ENCODE measurements around the gene SELENON.

DNA sequence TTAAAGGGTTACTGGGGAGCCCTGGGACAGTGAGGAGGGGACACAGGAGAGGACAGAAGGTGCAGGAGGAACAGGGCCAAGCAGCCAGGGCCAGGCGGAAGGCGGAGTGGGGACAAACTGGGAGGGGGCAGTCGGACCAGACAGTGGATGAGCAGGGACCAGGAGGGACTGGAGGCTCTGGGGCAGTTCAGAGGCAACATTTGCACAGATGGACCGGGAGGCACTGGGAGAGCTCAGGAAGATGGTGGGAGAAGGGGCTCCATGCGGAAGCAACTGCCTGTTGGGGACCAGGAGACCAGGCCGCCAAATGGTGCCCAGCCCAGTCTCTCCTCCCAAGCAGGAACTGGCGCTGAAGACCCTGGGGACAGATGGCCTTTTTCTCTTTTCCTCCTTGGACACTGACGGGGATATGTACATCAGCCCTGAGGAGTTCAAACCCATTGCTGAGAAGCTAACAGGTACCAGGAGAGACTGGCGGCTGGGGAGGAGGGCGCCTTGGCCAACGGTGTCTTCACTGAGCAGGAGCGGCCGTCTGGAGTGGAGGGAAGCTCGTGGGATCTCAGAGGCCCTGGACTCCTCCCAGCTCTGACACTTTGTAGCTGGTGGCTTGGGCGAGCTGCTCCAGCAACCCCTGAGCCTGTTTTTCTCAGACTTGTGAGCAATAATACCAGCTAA, 847 bp downstream of the SELENON start:
- no peak for TF ChIP-seq CCAR2 (IDR thresholded peaks at IDR 0.05; ENCODE audit: low read depth, low read length)
- no peak for TF ChIP-seq PHF8 (IDR thresholded peaks at IDR 0.05; ENCODE audit: borderline replicate concordance, low read length)
- TF ChIP-seq BCL6 (CRISPR knock-in tag; IDR thresholded peaks at IDR 0.05), result no peak
- no peak for TF ChIP-seq TAF1 (IDR thresholded peaks at IDR 0.05; ENCODE audit: control insufficient read depth, extremely low read depth, insufficient read depth, low read length, severe bottlenecking)
- TF ChIP-seq POLR2A (conservative IDR thresholded peaks at IDR 0.05), result no peak; the same call in 1 of the 2 replicates
- TF ChIP-seq CBX8 (IDR thresholded peaks at IDR 0.05; ENCODE audit: borderline replicate concordance, extremely low read depth, low read depth, low read length, poor library complexity, severe bottlenecking), result no peak
- TF ChIP-seq KLF10 (CRISPR knock-in tag; IDR thresholded peaks at IDR 0.05), result no peak
- TF ChIP-seq, protein P1, sequence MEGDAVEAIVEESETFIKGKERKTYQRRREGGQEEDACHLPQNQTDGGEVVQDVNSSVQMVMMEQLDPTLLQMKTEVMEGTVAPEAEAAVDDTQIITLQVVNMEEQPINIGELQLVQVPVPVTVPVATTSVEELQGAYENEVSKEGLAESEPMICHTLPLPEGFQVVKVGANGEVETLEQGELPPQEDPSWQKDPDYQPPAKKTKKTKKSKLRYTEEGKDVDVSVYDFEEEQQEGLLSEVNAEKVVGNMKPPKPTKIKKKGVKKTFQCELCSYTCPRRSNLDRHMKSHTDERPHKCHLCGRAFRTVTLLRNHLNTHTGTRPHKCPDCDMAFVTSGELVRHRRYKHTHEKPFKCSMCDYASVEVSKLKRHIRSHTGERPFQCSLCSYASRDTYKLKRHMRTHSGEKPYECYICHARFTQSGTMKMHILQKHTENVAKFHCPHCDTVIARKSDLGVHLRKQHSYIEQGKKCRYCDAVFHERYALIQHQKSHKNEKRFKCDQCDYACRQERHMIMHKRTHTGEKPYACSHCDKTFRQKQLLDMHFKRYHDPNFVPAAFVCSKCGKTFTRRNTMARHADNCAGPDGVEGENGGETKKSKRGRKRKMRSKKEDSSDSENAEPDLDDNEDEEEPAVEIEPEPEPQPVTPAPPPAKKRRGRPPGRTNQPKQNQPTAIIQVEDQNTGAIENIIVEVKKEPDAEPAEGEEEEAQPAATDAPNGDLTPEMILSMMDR (IDR thresholded peaks at IDR 0.05 in 2 of 3, conservative IDR thresholded peaks at IDR 0.05 in 1 of 3; ENCODE audit: insufficient read depth in 2 of 3, low read depth in 1 of 3, low read length in 3 of 3), result no peak

All from K562 (cell line).